Measurements from ENCODE around the gene LRRC23.
"Not testable (repeated sequence)": the region's sequence is repeated elsewhere in the genome, so short reads cannot be mapped to it uniquely, and the experiment has no call there.

Gene LRRC23

GRCh38 chr12:6903722-6904121 lies 900 bp upstream of the LRRC23 start:
- no peak for DNase-seq

GRCh38 chr12:6905414-6906040 lies 905 bp downstream of the LRRC23 start:
- DNase-seq: no peak

GRCh38 chr12:6908141-6908540 lies 3.5 kb downstream of the LRRC23 start:
- not testable (repeated sequence) for DNase-seq

- no peak for DNase-seq
Measured at GRCh38 chr12:6909421-6910145, 5.0 kb downstream of the LRRC23 start.

GRCh38 chr12:6912164-6912935 lies 7.7 kb downstream of the LRRC23 start:
- DNase-seq: no peak

GRCh38 chr12:6914246-6914946 lies 9.8 kb downstream of the LRRC23 start, which contains the start of gene ENO2:
ENO2 (plus strand) TSS chr12:6914580; CDS start chr12:6915833, 1,253 bp downstream.
- peak; percentile 81 for DNase-seq

GRCh38 chr12:6914947-6915788 lies 10.5 kb downstream of the LRRC23 start:
- DNase-seq: peak; percentile 64

GRCh38 chr12:6915789-6916285 lies 11.2 kb downstream of the LRRC23 start:
- DNase-seq: no peak

GRCh38 chr12:6916426-6917200 lies 12.0 kb downstream of the LRRC23 start:
- no peak for DNase-seq

GRCh38 chr12:6917491-6918231 lies 13.0 kb downstream of the LRRC23 start:
- peak; percentile 71 for DNase-seq

GRCh38 chr12:6919588-6919987 lies 15.0 kb downstream of the LRRC23 start:
- no peak for DNase-seq

- no peak for DNase-seq
Measured at GRCh38 chr12:6921539-6921938, 16.9 kb downstream of the LRRC23 start.

GRCh38 chr12:6921996-6922946 lies 17.6 kb downstream of the LRRC23 start:
- DNase-seq: no peak

- DNase-seq: no peak
Measured at GRCh38 chr12:6923003-6923732, 18.5 kb downstream of the LRRC23 start.

GRCh38 chr12:6923851-6924250 lies 19.2 kb downstream of the LRRC23 start:
- no peak for DNase-seq

GRCh38 chr12:6925239-6925539 lies 20.6 kb downstream of the LRRC23 start:
- DNase-seq: no peak

GRCh38 chr12:6925540-6926279 lies 21.1 kb downstream of the LRRC23 start:
- DNase-seq: peak; percentile 91

Data from EL (cell line).